HL-60/S4 (cell line): ENCODE measurements around the gene SYDE2.
"Not testable (repeated sequence)": the region's sequence is repeated elsewhere in the genome, so short reads cannot be mapped to it uniquely, and the experiment has no call there.

Source experiments
- in situ Hi-C: fragments of 300-500 bp; cut with MboI; formaldehyde crosslinking; loops from 2 replicates; pipeline ENCODE4 v1.14.3; 2022; ENCODE audit warnings: low sequenced_read_pairs

The SYDE2 gene

GRCh38 chr1:85219853-85220610, 19.2 kb upstream of the SYDE2 start:
- in situ Hi-C loops: no loop called here

GRCh38 chr1:85216697-85217096, 15.9 kb upstream of the SYDE2 start:
- in situ Hi-C loops: no loop called here

- in situ Hi-C loops: no loop called here
Measured at GRCh38 chr1:85214654-85215053, 13.8 kb upstream of the SYDE2 start.

- in situ Hi-C loops: no loop called here
Measured at GRCh38 chr1:85208488-85208887, 7.7 kb upstream of the SYDE2 start.

GRCh38 chr1:85203573-85204171, 2.9 kb upstream of the SYDE2 start:
- in situ Hi-C loops: no loop called here

- in situ Hi-C loops: no loop called here
Measured at GRCh38 chr1:85202864-85203255, 2.0 kb upstream of the SYDE2 start.

- in situ Hi-C loops: no loop called here
Measured at GRCh38 chr1:85202092-85202863, 1.5 kb upstream of the SYDE2 start.

GRCh38 chr1:85201340-85202091, 700 bp upstream of the SYDE2 start:
- in situ Hi-C loops: no loop called here

GRCh38 chr1:85199667-85200462, 951 bp downstream of the SYDE2 start:
- in situ Hi-C loops: no loop called here

GRCh38 chr1:85198864-85199263, 2.0 kb downstream of the SYDE2 start:
- in situ Hi-C loops: no loop called here

GRCh38 chr1:85196358-85196757, 4.5 kb downstream of the SYDE2 start:
- in situ Hi-C loops: no loop called here

GRCh38 chr1:85195703-85196102, 5.1 kb downstream of the SYDE2 start:
- in situ Hi-C loops: no loop called here

GRCh38 chr1:85192129-85192528, 8.7 kb downstream of the SYDE2 start:
- in situ Hi-C loops: not testable (repeated sequence)

- in situ Hi-C loops: no loop called here
Measured at GRCh38 chr1:85189120-85189519, 11.7 kb downstream of the SYDE2 start.

- in situ Hi-C loops: no loop called here
Measured at GRCh38 chr1:85188530-85188929, 12.3 kb downstream of the SYDE2 start.

GRCh38 chr1:85187021-85187420, 13.8 kb downstream of the SYDE2 start:
- in situ Hi-C loops: not testable (repeated sequence)

GRCh38 chr1:85184245-85184644, 16.6 kb downstream of the SYDE2 start:
- in situ Hi-C loops: no loop called here

GRCh38 chr1:85182700-85183099, 18.1 kb downstream of the SYDE2 start:
- in situ Hi-C loops: no loop called here

GRCh38 chr1:85180869-85181268, 19.9 kb downstream of the SYDE2 start:
- in situ Hi-C loops: no loop called here

- in situ Hi-C loops: no loop called here
Measured at GRCh38 chr1:85179522-85179921, 21.3 kb downstream of the SYDE2 start.
